Stimulated activated naive CD4-positive, alpha-beta T cell (primary cell): ENCODE measurements around the gene RUSF1.

Source experiments
- DNase-seq, 6 experiments: peaks; one replicate each; lab custom pipeline; 2025; lab: John Stamatoyannopoulos, UW

Gene RUSF1

DNA sequence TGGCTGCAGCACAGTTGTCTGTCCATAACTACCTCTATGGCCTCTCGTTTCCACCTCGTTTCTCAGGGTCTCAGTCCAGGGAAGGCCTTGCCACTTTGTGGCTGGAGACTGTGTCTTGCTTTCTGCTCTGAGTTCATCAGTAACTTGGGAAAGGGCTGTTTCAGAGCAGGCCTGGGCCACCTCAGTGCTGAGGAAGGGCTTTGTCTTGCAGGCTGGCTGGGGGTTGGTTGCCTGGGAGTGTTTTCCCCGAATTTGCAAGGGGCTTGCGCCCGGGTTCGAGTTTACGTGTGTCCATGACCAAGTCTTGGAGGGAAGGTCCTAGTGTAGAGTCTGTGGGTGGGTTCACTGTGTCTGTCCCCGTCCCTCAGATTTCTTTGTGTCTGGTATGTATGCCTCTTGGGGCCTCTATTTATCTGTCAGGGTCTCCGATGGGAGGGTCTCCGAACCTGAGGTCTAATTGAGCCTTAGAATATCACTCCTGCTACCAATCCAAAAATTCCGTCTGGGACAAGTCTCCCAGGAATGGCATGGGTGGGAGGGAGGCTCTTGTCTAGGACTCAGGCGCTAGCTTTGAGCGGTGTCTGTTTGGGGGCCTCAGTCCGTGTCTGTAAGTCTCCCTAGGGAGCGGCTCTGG, 36.8 kb downstream of the RUSF1 start:
- no peak for DNase-seq

GRCh38 chr16:31470615-31471014, 37.6 kb downstream of the RUSF1 start:
- DNase-seq, result no peak

GRCh38 chr16:31467858-31468257, 40.3 kb downstream of the RUSF1 start:
- DNase-seq, result no peak

DNA sequence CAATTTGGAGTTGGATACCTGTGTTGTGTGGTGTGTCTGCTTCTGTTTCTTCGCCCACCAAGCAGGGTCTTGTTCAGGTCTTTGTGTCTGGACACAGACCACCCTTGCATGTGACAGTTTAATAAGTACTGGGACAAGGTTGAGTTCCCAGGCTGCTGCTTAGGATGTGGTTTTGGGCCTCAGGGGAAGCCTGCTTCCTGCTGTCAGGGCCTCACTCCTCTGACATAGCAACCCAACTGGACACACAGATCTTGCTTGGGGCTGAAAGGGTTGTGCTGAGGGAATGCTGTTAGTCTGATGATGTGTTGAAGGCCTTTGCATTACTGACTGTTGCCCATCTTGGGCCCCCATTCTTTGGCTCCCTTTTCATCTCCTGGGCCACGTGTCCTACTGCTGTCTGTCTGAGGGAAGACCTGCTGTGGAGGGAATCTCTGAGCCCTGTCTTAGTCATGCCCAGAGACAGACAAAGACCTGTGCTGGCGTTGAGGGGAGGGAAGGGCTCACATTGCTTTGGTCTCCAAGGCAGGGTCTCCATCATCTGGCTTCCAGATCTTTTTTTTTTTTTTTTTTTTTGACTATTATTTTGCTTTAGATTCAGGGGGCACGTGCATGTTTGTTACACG, 40.9 kb downstream of the RUSF1 start:
- peak in 1 of 6 experiments; percentile 24 for DNase-seq

DNA sequence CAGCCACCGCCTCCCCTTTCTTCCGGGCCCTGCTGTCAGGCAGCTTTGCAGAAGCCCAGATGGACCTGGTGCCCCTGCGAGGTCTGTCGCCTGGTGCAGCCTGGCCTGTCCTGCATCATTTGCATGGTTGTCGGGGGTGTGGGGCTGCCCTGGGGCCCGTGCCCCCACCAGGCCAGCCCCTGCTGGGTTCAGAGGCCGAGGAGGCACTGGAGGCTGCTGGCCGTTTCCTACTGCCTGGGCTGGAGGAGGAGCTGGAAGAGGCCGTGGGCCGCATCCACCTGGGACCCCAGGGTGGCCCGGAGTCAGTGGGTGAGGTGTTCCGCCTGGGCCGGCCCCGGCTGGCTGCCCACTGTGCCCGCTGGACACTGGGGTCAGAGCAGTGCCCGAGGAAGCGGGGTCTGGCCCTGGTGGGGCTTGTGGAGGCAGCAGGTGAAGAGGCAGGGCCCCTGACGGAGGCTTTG, 41.8 kb downstream of the RUSF1 start:
- DNase-seq, result no peak

DNA sequence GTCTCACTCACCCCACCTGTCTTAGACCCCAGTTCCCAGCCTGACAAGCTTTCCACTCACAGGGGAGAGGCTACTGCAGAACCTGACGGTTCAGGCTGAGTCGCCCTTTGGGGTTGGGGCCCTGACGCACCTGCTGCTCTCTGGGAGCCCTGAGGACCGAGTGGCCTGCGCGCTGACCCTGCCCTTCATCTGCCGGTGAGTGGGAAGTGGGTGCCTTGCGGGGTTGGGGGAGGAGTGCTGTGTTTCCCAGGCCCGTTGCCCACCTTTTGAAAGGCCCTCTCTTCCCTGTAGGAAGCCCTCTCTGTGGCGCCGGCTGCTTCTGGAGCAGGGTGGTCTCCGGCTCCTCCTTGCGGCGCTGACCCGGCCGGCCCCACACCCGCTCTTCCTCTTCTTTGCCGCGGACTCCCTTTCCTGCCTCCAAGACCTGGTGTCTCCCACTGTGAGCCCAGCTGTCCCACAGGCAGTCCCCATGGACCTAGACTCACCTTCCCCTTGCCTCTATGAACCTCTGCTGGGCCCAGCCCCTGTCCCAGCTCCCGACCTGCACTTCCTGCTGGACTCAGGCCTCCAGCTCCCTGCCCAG, 42.3 kb downstream of the RUSF1 start:
- no peak for DNase-seq

- no peak for DNase-seq
These were observed 43.4 kb downstream of the RUSF1 start for GRCh38 chr16:31464781-31465260.

DNA sequence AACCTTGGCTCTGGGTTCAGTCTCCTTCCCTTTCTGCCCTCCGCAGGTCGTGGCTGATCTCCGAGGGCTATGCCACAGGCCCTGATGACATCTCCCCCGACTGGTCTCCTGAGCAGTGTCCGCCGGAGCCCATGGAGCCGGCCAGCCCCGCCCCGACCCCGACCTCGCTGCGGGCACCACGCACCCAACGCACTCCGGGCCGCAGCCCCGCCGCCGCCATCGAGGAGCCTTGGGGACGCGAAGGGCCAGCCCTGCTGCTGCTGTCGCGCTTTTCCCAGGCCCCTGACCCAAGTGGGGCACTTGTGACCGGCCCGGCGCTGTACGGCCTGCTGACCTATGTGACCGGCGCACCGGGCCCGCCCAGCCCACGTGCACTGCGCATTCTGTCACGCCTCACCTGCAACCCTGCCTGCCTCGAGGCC, 43.8 kb downstream of the RUSF1 start:
- DNase-seq, result no peak

- DNase-seq, result no peak
These were observed 46.0 kb downstream of the RUSF1 start for GRCh38 chr16:31461921-31462804.

GRCh38 chr16:31461201-31461920, 46.8 kb downstream of the RUSF1 start:
- DNase-seq, result no peak

DNA sequence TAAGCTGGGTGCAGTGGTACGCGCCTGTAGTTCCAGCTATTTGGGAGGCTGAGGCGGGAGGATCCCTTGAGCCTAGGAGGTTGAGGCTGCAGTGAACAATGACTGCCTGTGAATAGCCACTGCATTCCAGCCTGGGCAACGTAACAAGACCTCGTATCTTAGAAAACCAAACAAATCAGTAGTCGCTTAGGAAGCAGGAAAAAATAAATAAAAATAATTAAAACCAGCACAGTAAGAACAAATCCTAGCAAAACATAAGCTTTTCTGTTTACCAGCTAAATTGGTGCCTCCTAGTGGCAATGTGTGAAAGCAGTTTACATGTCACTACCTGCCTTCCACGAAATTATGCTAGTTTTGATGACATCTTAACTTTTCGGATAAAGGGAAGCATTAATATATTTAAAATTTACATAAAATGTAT, 47.6 kb downstream of the RUSF1 start:
- DNase-seq, result peak in 3 of 6 experiments; percentile 15 to 33 (median 20)

DNA sequence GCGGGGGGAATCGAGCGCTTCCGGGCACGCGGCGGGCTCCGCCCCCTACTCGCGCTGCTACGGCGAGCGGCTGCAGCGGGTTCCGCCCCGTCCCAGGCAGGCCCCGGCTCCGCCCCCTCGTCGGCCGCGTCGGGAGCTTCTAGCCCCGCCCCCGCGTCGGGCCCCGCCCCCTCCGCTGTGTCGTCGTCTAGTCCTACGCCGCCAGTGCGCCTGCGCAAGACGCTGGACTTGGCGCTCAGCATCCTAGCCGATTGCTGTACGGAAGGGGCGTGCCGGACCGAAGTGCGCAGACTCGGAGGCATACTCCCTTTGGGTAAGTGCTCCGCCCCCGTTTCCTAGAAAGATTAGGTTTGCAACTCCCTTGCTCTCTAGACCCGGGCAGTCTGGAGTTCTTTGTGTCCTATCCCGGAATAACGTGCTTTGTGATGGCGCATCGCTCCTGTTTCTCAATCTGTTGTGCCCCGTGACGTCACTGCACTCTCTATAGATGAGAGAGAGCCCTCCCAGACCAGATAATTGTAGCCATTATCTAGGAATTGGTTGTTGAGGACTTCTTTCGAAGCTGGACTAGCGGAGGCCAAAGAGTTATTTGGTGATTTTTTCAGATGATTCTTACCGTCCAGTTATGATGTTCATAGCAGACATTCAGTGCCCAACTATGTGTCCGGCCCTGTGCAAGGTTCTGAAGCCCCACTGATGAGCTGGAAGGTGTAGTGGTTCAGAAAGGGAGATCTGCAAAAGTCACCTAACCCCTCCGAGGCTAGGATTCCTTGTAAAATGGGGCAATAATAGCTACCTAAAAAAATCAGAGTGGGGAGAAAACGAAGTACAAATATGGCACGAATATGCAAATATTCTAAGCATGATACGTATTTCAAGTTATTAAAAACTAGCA, 48.3 kb downstream of the RUSF1 start:
- DNase-seq, result peak; percentile 99 to 100 (median 100)

- DNase-seq, result peak; percentile 96 to 100 (median 98)
These were observed 49.1 kb downstream of the RUSF1 start, which contains the start of gene ARMC5 for GRCh38 chr16:31458844-31459686. TSS of gene ARMC5 (plus strand) at chr16:31459501. CDS start at chr16:31459525, 24 bp downstream.

GRCh38 chr16:31458073-31458843, 49.9 kb downstream of the RUSF1 start:
- DNase-seq, result peak; percentile 28 to 70 (median 52)

- no peak for DNase-seq
These were observed 51.2 kb downstream of the RUSF1 start for GRCh38 chr16:31456988-31457360.

DNA sequence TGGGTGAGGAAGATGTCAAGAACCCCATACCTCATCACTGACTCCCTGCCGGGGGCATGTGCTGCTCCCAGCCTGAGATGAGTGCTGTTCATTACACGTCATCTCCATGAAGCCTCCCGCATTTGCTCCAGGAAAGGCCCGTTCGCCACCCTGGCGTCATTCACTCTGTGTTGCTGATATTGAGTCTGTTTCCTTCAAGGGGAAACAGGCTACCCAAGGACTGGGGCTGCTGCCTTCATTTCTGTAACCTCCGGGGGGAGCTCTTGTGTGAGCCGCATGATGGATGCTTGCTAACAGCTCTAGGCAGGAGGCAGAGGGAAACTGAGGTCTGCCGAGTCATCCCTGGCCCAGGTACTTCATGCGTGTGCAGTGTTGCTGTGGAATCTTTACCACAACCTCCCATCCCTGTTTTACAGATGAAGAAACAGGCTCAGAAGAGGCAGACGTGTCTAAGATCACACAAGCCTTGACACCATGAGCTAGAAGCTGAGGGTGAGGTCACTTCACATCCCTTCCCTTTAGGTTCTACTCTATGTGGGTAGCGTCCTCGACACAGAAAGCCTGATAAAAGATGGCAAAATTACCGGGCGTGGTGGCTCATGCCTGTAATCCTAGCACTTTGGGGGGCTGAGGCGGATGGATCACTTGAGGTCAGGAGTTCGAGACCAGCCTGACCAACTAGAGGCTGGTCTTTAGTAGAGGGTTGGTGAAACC, 52.4 kb downstream of the RUSF1 start:
- peak in 2 of 6 experiments; percentile 11 to 22 for DNase-seq

DNA sequence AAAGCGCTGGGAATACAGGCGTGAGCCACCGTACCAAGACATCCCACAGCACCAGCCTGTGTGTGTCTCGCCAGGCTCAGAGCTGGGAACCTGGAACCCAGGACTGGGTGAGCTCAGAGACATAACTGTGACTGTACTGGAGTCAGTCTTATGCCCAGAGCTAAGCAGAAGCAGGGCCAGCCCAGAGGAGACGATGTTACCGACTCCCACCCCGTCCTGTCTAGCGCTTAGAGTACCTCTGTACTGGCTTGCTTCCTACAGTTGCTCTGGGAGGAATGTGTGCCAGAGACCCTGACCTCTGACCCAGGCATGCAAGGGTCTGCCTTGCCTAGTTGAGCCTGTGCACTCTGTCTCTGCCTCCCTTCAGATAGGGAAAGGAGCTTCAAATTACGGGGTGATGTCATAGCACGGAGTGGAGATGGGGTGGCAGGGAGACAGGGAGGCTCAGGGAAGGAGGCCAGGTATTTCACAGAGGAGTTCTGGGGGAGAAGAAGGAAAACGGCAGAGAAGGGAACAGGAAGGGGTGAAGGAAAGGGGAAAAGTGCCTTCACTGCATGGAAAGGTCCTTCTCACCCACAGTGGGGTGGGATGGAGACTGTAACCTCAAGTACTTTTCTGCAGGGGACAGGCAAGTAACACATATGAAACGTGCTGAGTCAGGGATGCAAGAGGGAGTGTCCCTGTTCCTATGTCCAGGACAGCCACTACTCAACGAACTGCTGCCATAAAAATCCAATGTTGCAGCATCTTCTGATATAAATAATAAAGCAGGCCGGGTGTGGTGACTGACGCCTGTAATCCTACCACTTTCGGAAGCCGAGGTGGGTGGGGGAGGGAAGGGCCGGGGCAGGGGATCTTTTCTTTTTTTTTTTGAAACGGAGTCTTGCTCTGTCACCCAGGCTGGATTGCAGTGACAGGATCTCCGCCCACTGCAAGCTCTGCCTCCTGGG, 54.7 kb downstream of the RUSF1 start:
- DNase-seq, result no peak
